Lower lobe of right lung (tissue), 2 donors: ENCODE measurements around the gene LCK. TPM values are rescaled to one million over a fixed set of nuclear protein-coding genes. Genes with fewer than 3 reads are reported as not detected.
"Not testable (repeated sequence)": the region's sequence is repeated elsewhere in the genome, so short reads cannot be mapped to it uniquely, and the experiment has no call there.

Source experiments
- ATAC-seq, 2 donors: fragments of 200-7000 bp; cut with Tn5 transposase; one replicate each; pipeline ENCODE4 v1.9.1; 2020 to 2022; ENCODE audit warnings: mild to moderate bottlenecking in 2 of 2, moderate library complexity in 2 of 2
- DNase-seq: peaks from one replicate; pipeline ENCODE4 v3.0.0-alpha.2; 2020
- H3K27ac ChIP-seq: fragments of 200-600 bp; one replicate; pipeline ENCODE4 v1.8.0; 2022
- H3K27me3 ChIP-seq: fragments of 200-600 bp; one replicate; pipeline ENCODE4 v1.8.0; 2022; ENCODE audit warnings: low read depth
- H3K36me3 ChIP-seq: fragments of 200-600 bp; one replicate; pipeline ENCODE4 v1.8.0; 2022; ENCODE audit warnings: mild to moderate bottlenecking
- H3K4me1 ChIP-seq: fragments of 200-600 bp; one replicate; pipeline ENCODE4 v1.8.0; 2022
- H3K4me3 ChIP-seq: fragments of 200-600 bp; one replicate; pipeline ENCODE4 v1.8.0; 2022; ENCODE audit warnings: mild to moderate bottlenecking
- H3K9me3 ChIP-seq: fragments of 200-600 bp; one replicate; pipeline ENCODE4 v1.8.0; 2022
- CTCF ChIP-seq: fragments of 200-600 bp; IDR thresholded peaks from one replicate; pipeline ENCODE4 v1.8.0; 2022; ENCODE audit warnings: antibody characterized with exemption, mild to moderate bottlenecking
- intact Hi-C: fragments of 100-400 bp; cut with DNase I; formaldehyde crosslinking; loops from one replicate; pipeline ENCODE4 v1.11.0; 2022
- total RNA-seq: library from RNA; stranded (reverse); fragmentation: NEBNext Ultra II Directional; extraction: Animal tissue kit (Norgen Biotek cat#: 25700); gene quantifications from one replicate; pipeline ENCODE4 v1.2.1, GENCODE V29; 2021
- donor health status: DM: no; HTN: yes; CAD: no; lungs with severe emphysema.

Gene LCK
- total RNA-seq, 1 donor from 2014 or later = 7.5 TPM

GRCh38 chr1:32285658-32286057 lies 34.6 kb downstream of the LCK start:
- Histone ChIP-seq H3K27me3 (no peaks in the 10 kb centered on the region), H3K4me1 (peaks cover 1% of the 10 kb centered on the region), H3K27ac (no peak overlapping the region), H3K4me3 (no peak overlapping the region), H3K9me3 (no peaks in the 10 kb centered on the region), H3K36me3 (no peaks in the 10 kb centered on the region)
- ATAC-seq = no peak
- no peak for TF ChIP-seq CTCF
- intact Hi-C loops = no loop called here
- no peak for DNase-seq

GRCh38 chr1:32286763-32287162 lies 35.7 kb downstream of the LCK start:
- Histone ChIP-seq H3K4me1 (peaks cover 10% of the 10 kb centered on the region), H3K9me3 (no peaks in the 10 kb centered on the region), H3K36me3 (no peaks in the 10 kb centered on the region), H3K27me3 (no peaks in the 10 kb centered on the region), H3K27ac (no peak overlapping the region), H3K4me3 (no peak overlapping the region)
- intact Hi-C loops = no loop called here
- no peak for ATAC-seq
- no peak for DNase-seq
- no peak for TF ChIP-seq CTCF

GRCh38 chr1:32289256-32289655 lies 38.2 kb downstream of the LCK start:
- ATAC-seq (no peak), DNase-seq (no peak)
- H3K27ac ChIP-seq = no peak overlapping the region
- peaks cover 29% of the 10 kb centered on the region for H3K4me1 ChIP-seq
- no peaks in the 10 kb centered on the region for H3K27me3 ChIP-seq
- no peak overlapping the region for H3K4me3 ChIP-seq
- H3K36me3 ChIP-seq = no peaks in the 10 kb centered on the region
- no peaks in the 10 kb centered on the region for H3K9me3 ChIP-seq
- intact Hi-C loops = no loop called here
- no peak for TF ChIP-seq CTCF

GRCh38 chr1:32291145-32291707 lies 40.2 kb downstream of the LCK start:
- Histone ChIP-seq H3K4me1 (peaks cover 31% of the 10 kb centered on the region), H3K36me3 (no peaks in the 10 kb centered on the region), H3K27me3 (no peaks in the 10 kb centered on the region), H3K27ac (peak overlapping the region; percentile 82), H3K9me3 (no peaks in the 10 kb centered on the region), H3K4me3 (peak overlapping the region; percentile 94)
- DNase-seq (no peak), ATAC-seq (no peak)
- TF ChIP-seq CTCF = no peak
- intact Hi-C loops = no loop called here

GRCh38 chr1:32291708-32292538 lies 40.9 kb downstream of the LCK start, which contains the start of gene HDAC1:
TSS of gene HDAC1 (plus strand) at chr1:32292083. CDS start at chr1:32292170, 87 bp downstream.
- Histone ChIP-seq H3K9me3 (no peaks in the 10 kb centered on the region), H3K4me1 (peaks cover 31% of the 10 kb centered on the region), H3K27me3 (no peaks in the 10 kb centered on the region), H3K4me3 (peak within 1 kb of the TSS; percentile 94), H3K36me3 (no peaks in the 10 kb centered on the region), H3K27ac (peak within 1 kb of the TSS; percentile 82)
- peak; percentile 100 for ATAC-seq
- TF ChIP-seq CTCF = no peak
- intact Hi-C loops = no loop called here
- peak; percentile 99 for DNase-seq

- H3K27ac ChIP-seq, DNase-seq, H3K4me3 ChIP-seq, ATAC-seq, intact Hi-C loops, H3K36me3 ChIP-seq, H3K9me3 ChIP-seq, H3K27me3 ChIP-seq: not testable (repeated sequence)
- H3K4me1 ChIP-seq = peaks cover 13% of the 10 kb centered on the region
Observed at GRCh38 chr1:32298211-32298610, 47.1 kb downstream of the LCK start.
